Measurements from ENCODE around the gene KRABD2.

The KRABD2 gene

DNA sequence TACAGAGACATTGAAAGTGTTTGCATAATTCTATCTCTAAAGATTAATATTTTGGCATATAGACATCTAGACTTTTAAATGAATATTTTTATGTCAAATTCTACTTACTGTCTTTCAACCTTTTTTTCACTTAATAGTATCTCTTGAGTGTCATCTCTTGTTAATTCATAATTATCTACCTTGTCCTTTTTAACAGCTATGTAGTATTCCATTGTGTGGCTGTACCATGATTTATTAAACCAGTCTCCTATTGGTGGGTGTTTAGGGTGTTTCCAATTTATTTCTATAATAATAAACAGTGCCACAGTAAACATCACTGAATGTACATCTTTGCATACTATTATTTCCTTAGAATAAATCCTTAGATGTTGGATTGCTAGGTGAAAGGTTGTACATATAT is 37.4 kb upstream of the KRABD2 start:
- Mint-ChIP-seq H3K27me3 (ENCODE audit: low read depth) (peaks cover 12% of the 10 kb centered on the region), H3K9me3 (no peaks in the 10 kb centered on the region)
- H3K18ac ChIP-seq (ENCODE audit: insufficient read length, low read depth, low read length), result no peak overlapping the region

More for the DNA sequence above, 37.4 kb upstream of the KRABD2 start:
- Mint-ChIP-seq H3K4me1 (peaks cover 7 to 8% of the 10 kb centered on the region in 2 experiments; a peak in 3 of 4 replicates), H3K27ac (no peak overlapping the region), H3K36me3 (ENCODE audit: insufficient read depth in 1 of 3, low read depth in 3 of 3) (no peaks in the 10 kb centered on the region), H3K4me3 (no peak overlapping the region)
- no peak overlapping the region for H3K4ac ChIP-seq (ENCODE audit: low read depth, low read length)
- H4K91ac ChIP-seq (ENCODE audit: insufficient read length, low read depth, low read length), result no peak overlapping the region
- H3T11ph ChIP-seq (ENCODE audit: low read length), result no peak overlapping the region
- H2BK15ac ChIP-seq (ENCODE audit: low read depth, low read length), result no peak overlapping the region
- H3K27me3 ChIP-seq (ENCODE audit: insufficient read depth, low read length), result no peaks in the 10 kb centered on the region
- H3K23ac ChIP-seq (ENCODE audit: insufficient read length, low read depth, low read length), result no peak overlapping the region
- no peak overlapping the region for H3K27ac ChIP-seq (ENCODE audit: insufficient read length, low read depth, low read length)
- H3K14ac ChIP-seq (ENCODE audit: insufficient read depth, low read length), result no peak overlapping the region
- H4K20me1 ChIP-seq (ENCODE audit: control insufficient read depth, insufficient read depth, insufficient read length), result no peaks in the 10 kb centered on the region
- no peak for DNase-seq
- H2BK120ac ChIP-seq (ENCODE audit: low read depth, low read length, poor library complexity, severe bottlenecking), result no peak overlapping the region
- H3K9ac ChIP-seq (ENCODE audit: extremely low read depth, insufficient read length, low read length), result no peak overlapping the region
- H2BK5ac ChIP-seq (ENCODE audit: insufficient read length, low read length), result no peak overlapping the region
- no peaks in the 10 kb centered on the region for H3K9me3 ChIP-seq (ENCODE audit: control insufficient read depth, low read depth, low read length)
- no peak overlapping the region for H2BK20ac ChIP-seq (ENCODE audit: low read depth, low read length, poor library complexity, severe bottlenecking)
- H3K56ac ChIP-seq (ENCODE audit: insufficient read length, low read depth, low read length), result no peak overlapping the region
- no peak overlapping the region for H4K5ac ChIP-seq (ENCODE audit: insufficient read length, low read depth, low read length)
- no peak overlapping the region for H4K8ac ChIP-seq (replicated peaks; ENCODE audit: insufficient read length, low read depth, low read length)
- no peaks in the 10 kb centered on the region for H3K79me2 ChIP-seq (ENCODE audit: insufficient read depth, low read length)
- no peak overlapping the region for H2BK12ac ChIP-seq (ENCODE audit: insufficient read length, low read depth, low read length)
- no peaks in the 10 kb centered on the region for H3K79me1 ChIP-seq (ENCODE audit: insufficient read depth, low read depth, low read length, poor library complexity, severe bottlenecking)
- H3K4me1 ChIP-seq (ENCODE audit: insufficient read depth, low read length), result no peaks in the 10 kb centered on the region
- no peak overlapping the region for H2AFZ ChIP-seq (ENCODE audit: low read length)
- no peaks in the 10 kb centered on the region for H3K23me2 ChIP-seq (ENCODE audit: insufficient read length, low read depth, low read length, poor library complexity, severe bottlenecking)
- TF ChIP-seq CTCF (conservative IDR thresholded peaks at IDR 0.05), result no peak
- H3K4me2 ChIP-seq (ENCODE audit: insufficient read depth, insufficient read length, low read length), result no peak overlapping the region
- H2AK5ac ChIP-seq (ENCODE audit: insufficient read length, low read length), result no peak overlapping the region

Data from H9 (cell line).